ENCODE measurements around the gene ELF5.

Gene ELF5

GRCh38 chr11:34454308-34455032, 59.1 kb downstream of the ELF5 start:
- DNase-seq: no peak

- DNase-seq: no peak
These were observed 62.5 kb downstream of the ELF5 start for GRCh38 chr11:34451053-34451452.

GRCh38 chr11:34449013-34449412, 64.6 kb downstream of the ELF5 start:
- no peak for DNase-seq

GRCh38 chr11:34448223-34448994, 65.2 kb downstream of the ELF5 start:
- DNase-seq: no peak

GRCh38 chr11:34447044-34447443, 66.5 kb downstream of the ELF5 start:
- no peak for DNase-seq

- no peak for DNase-seq
These were observed 67.2 kb downstream of the ELF5 start for GRCh38 chr11:34446386-34446785.

- DNase-seq: no peak
These were observed 67.6 kb downstream of the ELF5 start for GRCh38 chr11:34445956-34446355.

GRCh38 chr11:34444428-34444827, 69.2 kb downstream of the ELF5 start:
- no peak for DNase-seq

GRCh38 chr11:34443136-34443535, 70.5 kb downstream of the ELF5 start:
- no peak for DNase-seq

GRCh38 chr11:34441814-34442213, 71.8 kb downstream of the ELF5 start:
- no peak for DNase-seq

GRCh38 chr11:34439610-34440198, 73.9 kb downstream of the ELF5 start:
- no peak for DNase-seq

- peak; percentile 34 to 97 (median 91) for DNase-seq
These were observed 74.8 kb downstream of the ELF5 start, which contains the start of gene CAT for GRCh38 chr11:34438529-34439507. CAT (plus strand) TSS chr11:34438934; CDS start chr11:34439014, 80 bp downstream.

GRCh38 chr11:34437224-34438125, 76.1 kb downstream of the ELF5 start:
- DNase-seq: no peak

GRCh38 chr11:34433899-34434298, 79.7 kb downstream of the ELF5 start:
- DNase-seq: no peak

GRCh38 chr11:34432822-34433221, 80.8 kb downstream of the ELF5 start:
- no peak for DNase-seq

- DNase-seq: no peak
These were observed 81.6 kb downstream of the ELF5 start for GRCh38 chr11:34431979-34432378.
